PC-3 (cell line): ENCODE results near the gene ZNF117. TPM values are rescaled to one million over a fixed set of nuclear protein-coding genes. Genes with fewer than 3 reads are reported as not detected.
"Not testable (repeated sequence)": the region's sequence is repeated elsewhere in the genome, so short reads cannot be mapped to it uniquely, and the experiment has no call there.

Experiments
- ATAC-seq: fragments of 200-7000 bp; cut with Tn5 transposase; 2 replicates; pipeline ENCODE4 v1.9.1; 2020; ENCODE audit warnings: mild to moderate bottlenecking, moderate library complexity
- Bru-seq: library from RNA; stranded (reverse); fragments of 400-500 nt; gene quantifications from one replicate; lab custom pipeline; 2021; lab: Mats Ljungman, UMichigan
- BruChase-seq, 2 experiments: library from RNA; stranded (reverse); fragments of 400-500 nt; gene quantifications; one replicate each; lab custom pipeline; 2021; lab: Mats Ljungman, UMichigan
- BruUV-seq: library from RNA; stranded (reverse); fragments of 400-500 nt; replicated peaks from 2 replicates; lab custom pipeline; 2021; lab: Mats Ljungman, UMichigan
- CTCF ChIA-PET: fragments of 300-600 bp; sonication (Branson Sonifier 250); formaldehyde crosslinking; loops from one replicate; lab custom pipeline; 2022; ENCODE audit warnings: antibody characterized with exemption; lab: Charles Lee
- POLR2A ChIA-PET: fragments of 300-600 bp; sonication (Branson Sonifier 250); formaldehyde crosslinking; loops from one replicate; lab custom pipeline; 2022; ENCODE audit warnings: antibody characterized with exemption; ENCODE audit not compliant: unreplicated experiment; lab: Charles Lee
- DNase-seq: peaks from one replicate; pipeline ENCODE4 v3.0.0-alpha.2; 2015
- H2AFZ ChIP-seq: fragments of 300-600 bp; sonication (generic); 2 replicates; pipeline ENCODE4 v1.6.0; 2016; ENCODE audit warnings: antibody characterized with exemption, low read length
- H3F3A ChIP-seq: fragments of 300-600 bp; sonication (generic); one replicate; pipeline ENCODE4 v1.6.0; 2017; ENCODE audit warnings: antibody characterized with exemption, low read length, control low read depth, mild to moderate bottlenecking; ENCODE audit not compliant: unreplicated experiment
- H3K27ac ChIP-seq: fragments of 300-600 bp; sonication (generic); 2 replicates; pipeline ENCODE4 v1.5.1; 2016; ENCODE audit warnings: mild to moderate bottlenecking, low read length
- H3K27me3 ChIP-seq: fragments of 300-600 bp; sonication (generic); 2 replicates; pipeline ENCODE4 v1.6.1; 2016; ENCODE audit warnings: low read length, mixed read lengths
- H3K36me3 ChIP-seq: fragments of 300-600 bp; sonication (generic); 2 replicates; pipeline ENCODE4 v1.6.1; 2016; ENCODE audit warnings: low read depth, mixed run types, low read length, mixed read lengths
- H3K4me1 ChIP-seq: fragments of 300-600 bp; sonication (generic); 2 replicates; pipeline ENCODE4 v1.5.1; 2016; ENCODE audit warnings: low read length; ENCODE audit not compliant: insufficient read depth
- H3K4me2 ChIP-seq: fragments of 300-600 bp; sonication (generic); 2 replicates; pipeline ENCODE4 v1.6.0; 2016; ENCODE audit warnings: low read length
- H3K4me3 ChIP-seq: fragments of 300-600 bp; sonication (generic); 2 replicates; pipeline ENCODE4 v1.5.1; 2016; ENCODE audit warnings: mild to moderate bottlenecking, low read length, mixed read lengths
- H3K79me2 ChIP-seq: fragments of 300-600 bp; sonication (generic); 2 replicates; pipeline ENCODE4 v1.6.1; 2017; ENCODE audit warnings: low read length, mixed read lengths
- H3K9ac ChIP-seq: fragments of 300-600 bp; sonication (generic); 2 replicates; pipeline ENCODE4 v1.6.0; 2016; ENCODE audit warnings: mild to moderate bottlenecking, low read length
- H3K9me2 ChIP-seq: fragments of 300-600 bp; sonication (generic); replicated peaks from 2 replicates; pipeline ENCODE4 v1.6.1; 2016; ENCODE audit warnings: mixed run types, low read length, mixed read lengths
- H3K9me3 ChIP-seq: fragments of 300-600 bp; sonication (generic); 2 replicates; pipeline ENCODE4 v1.6.1; 2016; ENCODE audit warnings: low read length, mixed read lengths
- H4K20me1 ChIP-seq: fragments of 300-600 bp; sonication (generic); 2 replicates; pipeline ENCODE4 v1.6.1; 2016; ENCODE audit warnings: low read length, mixed read lengths
- CTCF ChIP-seq: fragments of 300-600 bp; sonication (generic); conservative IDR thresholded peaks from 2 replicates; pipeline ENCODE4 v1.5.1; 2017; ENCODE audit warnings: antibody characterized with exemption, low read depth, mild to moderate bottlenecking, low read length
- EZH2 ChIP-seq: fragments of 300-600 bp; sonication (generic); IDR thresholded peaks from one replicate; pipeline ENCODE4 v1.6.1; 2017; ENCODE audit warnings: antibody characterized with exemption, mild to moderate bottlenecking, low read length; ENCODE audit not compliant: unreplicated experiment
- EZH2phosphoT487 ChIP-seq: fragments of 300-600 bp; sonication (generic); IDR thresholded peaks from 2 replicates; pipeline ENCODE4 v1.6.1; 2018; ENCODE audit warnings: mild to moderate bottlenecking, antibody characterized with exemption, low read length, borderline replicate concordance
- intact Hi-C: fragments of 100-400 bp; cut with micrococcal nuclease; formaldehyde crosslinking; loops from 2 replicates; pipeline ENCODE4 v1.9.0; 2023
- long read RNA-seq: library from polyadenylated mRNA; unstranded; transcript quantifications from one replicate; pipeline ENCODE4 v2.0.0, GENCODE V29; 2021; ENCODE audit not compliant: unreplicated experiment
- total RNA-seq: library from RNA; depleted of rRNA; stranded (reverse); fragments of >200 nt; gene quantifications from 2 replicates; pipeline ENCODE4 v1.2.3, GENCODE V29; 2014; rRNA removed

Gene ZNF117
- total RNA-seq (1.9 and 2.1 TPM in 2 replicates), Bru-seq, nascent RNA (percentile 56 among the genes with signal in this experiment), BruChase-seq, experiment 1, labeled RNA remaining after a 6-hour chase (percentile 72 among the genes with signal in this experiment), BruChase-seq, experiment 2, labeled RNA remaining after a 2-hour chase (percentile 84 among the genes with signal in this experiment)
- long read RNA-seq, partial matches to known transcripts: 1 of 9 reads
- long read RNA-seq, other reads (novel, unspliced or antisense): 8 of 9 reads

GRCh38 chr7:64990936-64991335, at the start of gene ZNF117:
Gene ZNF117 (minus strand): TSS chr7:64991036.
- H3K9me2 ChIP-seq: no peaks in the 10 kb centered on the region
- DNase-seq (no peak), ATAC-seq (no peak)
- intact Hi-C loops: no loop called here
- POLR2A ChIA-PET: no interaction called here
- no peaks in the 10 kb centered on the region for H3K4me1 ChIP-seq
- TF ChIP-seq EZH2: no peak
- no peak for TF ChIP-seq EZH2phosphoT487
- no peak for TF ChIP-seq CTCF
- H3K4me2 ChIP-seq: no peak within 1 kb of the TSS
- no peak within 1 kb of the TSS for H2AFZ ChIP-seq
- H3K4me3 ChIP-seq: no peak within 1 kb of the TSS
- H3K9me3 ChIP-seq: peaks cover 25% of the 10 kb centered on the region
- no TSS peak for BruUV-seq
- H3F3A ChIP-seq: no peaks in the 10 kb centered on the region
- no peaks in the 10 kb centered on the region for H4K20me1 ChIP-seq
- H3K27me3 ChIP-seq: no peaks in the 10 kb centered on the region
- no peaks in the 10 kb centered on the region for H3K79me2 ChIP-seq
- CTCF ChIA-PET: no interaction called here
- peaks cover 23% of the 10 kb centered on the region; the same call in 1 of the 2 replicates for H3K36me3 ChIP-seq
- no peak within 1 kb of the TSS for H3K27ac ChIP-seq
- H3K9ac ChIP-seq: no peak within 1 kb of the TSS

DNA sequence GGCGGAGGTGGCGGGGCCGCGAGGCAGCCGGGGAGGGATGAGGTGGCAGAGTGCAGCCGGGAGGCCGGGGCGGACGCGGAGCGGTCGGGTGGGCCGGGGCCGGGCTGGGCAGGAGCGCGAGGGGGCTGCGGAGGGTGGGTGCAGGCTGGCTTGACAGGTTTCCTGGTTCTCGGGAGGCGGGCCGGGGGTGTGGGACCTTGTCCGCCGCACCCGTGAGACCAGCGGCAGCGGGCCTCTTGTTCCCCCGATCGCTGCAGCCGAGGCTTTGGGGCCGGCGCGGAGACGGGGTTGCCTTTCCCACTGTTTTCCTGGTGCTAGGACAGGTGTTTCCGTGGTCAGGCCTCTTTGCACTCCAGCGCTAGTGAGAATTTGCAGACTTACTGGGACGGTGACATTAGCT, 47.9 kb upstream of the ZNF117 start:
- Histone ChIP-seq H3K4me2 (peak overlapping the region; percentile 90), H3K9ac (peak overlapping the region; percentile 63; the same call in 1 of the 2 replicates), H2AFZ (peak overlapping the region; percentile 55; the same call in 1 of the 2 replicates), H3K4me3 (peak overlapping the region; percentile 92), H3K79me2 (peaks cover 22% of the 10 kb centered on the region)
- H3K4me1 ChIP-seq, CTCF ChIA-PET, H3K9me2 ChIP-seq, POLR2A ChIA-PET, H3K9me3 ChIP-seq, H3K27ac ChIP-seq, H4K20me1 ChIP-seq, H3K36me3 ChIP-seq, H3K27me3 ChIP-seq, BruUV-seq, H3F3A ChIP-seq: not testable (repeated sequence)
- intact Hi-C loops: loop anchor here (2.0 kb wide), 2 partner anchors 32 to 88 kb away; partner anchors contain the start of gene ERV3-1
- ATAC-seq (peak; percentile 28), DNase-seq (peak; percentile 27)

GRCh38 chr7:65037740-65038688, 47.2 kb upstream of the ZNF117 start:
- peak; percentile 90 for DNase-seq

DNA sequence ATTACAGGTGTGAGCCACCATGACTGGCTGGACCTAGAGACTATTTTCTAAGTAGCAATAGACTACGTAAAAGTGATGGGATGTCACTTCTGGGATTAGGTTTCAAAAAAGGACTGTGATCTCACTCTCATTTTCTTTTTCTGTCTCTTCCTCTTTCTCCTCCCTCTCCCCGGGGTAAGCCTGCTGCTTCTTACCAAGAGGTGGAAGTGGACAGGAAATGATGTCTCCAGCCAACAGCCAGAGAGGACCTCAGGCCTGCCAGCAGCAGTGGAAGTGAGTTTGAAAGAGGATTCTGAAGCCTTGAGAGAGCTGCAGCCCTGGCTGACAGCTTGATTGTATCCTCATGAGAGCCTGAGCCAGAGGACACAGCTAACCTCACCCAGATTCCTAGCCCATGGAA, 45.7 kb upstream of the ZNF117 start:
- H3K9ac ChIP-seq, H3K4me3 ChIP-seq, intact Hi-C loops, H3K9me2 ChIP-seq, H3K4me1 ChIP-seq, CTCF ChIA-PET, H3K4me2 ChIP-seq, H4K20me1 ChIP-seq, H3K9me3 ChIP-seq, H2AFZ ChIP-seq, H3K27me3 ChIP-seq, POLR2A ChIA-PET, ATAC-seq, DNase-seq, BruUV-seq, H3K27ac ChIP-seq, H3F3A ChIP-seq, H3K36me3 ChIP-seq: not testable (repeated sequence)
- H3K79me2 ChIP-seq: peaks cover 17% of the 10 kb centered on the region

More at GRCh38 chr7:65037740-65038688, 47.2 kb upstream of the ZNF117 start:
- peak overlapping the region; percentile 75 for H3K9ac ChIP-seq
- peak overlapping the region; percentile 86 for H2AFZ ChIP-seq
- ATAC-seq: peak; percentile 83
- BruUV-seq: no TSS peak
- no peaks in the 10 kb centered on the region for H3K36me3 ChIP-seq
- H3K4me2 ChIP-seq: peak overlapping the region; percentile 53
- 0 out of 2 replicates have a peak, but pooled peaks cover 6% of the 10 kb centered on the region for H4K20me1 ChIP-seq
- H3K79me2 ChIP-seq: peaks cover 22% of the 10 kb centered on the region
- peak overlapping the region; percentile 73 for H3K4me3 ChIP-seq
- H3F3A ChIP-seq: no peaks in the 10 kb centered on the region
- H3K9me3 ChIP-seq: no peaks in the 10 kb centered on the region
- H3K27ac ChIP-seq: peak overlapping the region; percentile 26; the same call in 1 of the 2 replicates
- POLR2A ChIA-PET: interaction anchor here (1.0 kb wide), 1 partner anchor 32 kb away, joined by 5 read pairs; the partner anchor contains the start of gene ERV3-1
- H3K4me1 ChIP-seq: 0 out of 2 replicates have a peak, but pooled peaks cover 9% of the 10 kb centered on the region
- CTCF ChIA-PET: interaction anchor here (0.6 kb wide), 1 partner anchor 270 kb away, joined by 4 read pairs; no protein-coding TSS in a partner anchor
- H3K9me2 ChIP-seq: no peaks in the 10 kb centered on the region
- no peaks in the 10 kb centered on the region for H3K27me3 ChIP-seq
- intact Hi-C loops: loop anchor here (2.0 kb wide), 2 partner anchors 31 to 87 kb away; partner anchors contain the start of gene ERV3-1
- TF ChIP-seq CTCF: no peak
- no peak for TF ChIP-seq EZH2phosphoT487
